Measurements from ENCODE around the gene LRRC15. TPM values are rescaled to one million over a fixed set of nuclear protein-coding genes. Genes with fewer than 3 reads are reported as not detected.

The LRRC15 gene
- total RNA-seq, 1 donor from 2014 or later = 5.1 TPM

- DNase-seq (ENCODE audit: low spot score) = peak; percentile 94
Measured at GRCh38 chr3:194364652-194365434, 4.7 kb downstream of the LRRC15 start.

DNA sequence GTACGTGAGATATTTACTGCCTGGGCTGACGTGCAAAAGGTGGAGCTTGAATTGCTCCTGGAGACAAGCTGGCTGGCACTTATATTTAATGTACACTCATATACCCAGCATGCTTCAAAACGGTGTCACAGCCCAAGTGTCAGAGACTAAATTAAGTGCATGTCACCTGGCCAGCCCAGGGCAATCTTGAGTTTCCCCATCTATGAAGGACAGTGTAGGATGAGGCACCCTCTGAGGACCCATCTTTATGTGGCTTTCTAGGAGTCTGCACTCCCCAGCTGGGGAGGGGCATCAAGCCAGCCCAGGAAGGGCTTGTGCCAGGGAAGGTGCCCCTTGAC is 5.3 kb downstream of the LRRC15 start:
- no peak for DNase-seq (ENCODE audit: low spot score)

DNA sequence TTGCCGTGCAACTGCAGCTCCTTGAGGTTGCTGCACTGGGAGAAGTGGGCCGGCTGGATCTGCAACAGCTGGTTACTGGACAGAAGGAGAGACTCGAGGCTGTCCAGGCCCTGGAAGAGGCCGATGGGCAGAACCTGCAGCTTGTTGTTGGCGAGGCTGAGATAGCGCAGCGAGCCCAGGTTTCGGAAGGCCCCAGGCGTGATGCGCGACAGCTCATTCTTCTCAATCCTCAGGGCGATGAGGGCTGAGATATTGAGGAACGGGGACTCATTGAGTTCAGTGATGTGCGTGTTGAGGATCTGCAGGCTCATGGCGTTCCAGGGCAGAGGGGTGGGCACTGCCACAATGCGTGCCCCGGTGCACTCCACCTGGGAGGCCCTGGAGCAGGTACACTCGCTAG is 9.0 kb downstream of the LRRC15 start:
- DNase-seq (ENCODE audit: low spot score) = no peak

DNA sequence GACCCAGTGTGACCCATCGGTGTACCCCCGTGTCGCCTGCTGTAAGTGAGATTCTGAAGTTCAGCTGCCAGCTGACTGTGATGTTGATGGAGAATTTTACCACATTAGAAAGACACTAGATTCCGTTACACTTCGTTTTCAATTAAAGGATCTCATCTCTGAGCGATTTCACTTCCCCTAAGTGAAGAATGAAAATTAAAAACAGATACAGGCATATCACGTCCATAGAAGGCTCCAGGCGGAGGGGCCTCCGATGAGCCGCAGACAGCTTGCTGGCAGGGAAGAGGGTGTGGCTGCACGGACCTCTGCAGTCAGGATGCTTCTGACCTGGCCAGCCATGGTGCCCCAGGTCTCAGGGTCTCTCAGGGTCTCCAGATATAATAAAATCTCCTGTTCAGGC is 11.9 kb downstream of the LRRC15 start:
- no peak for DNase-seq (ENCODE audit: low spot score)

- DNase-seq (ENCODE audit: low spot score) = no peak
Measured at GRCh38 chr3:194355379-194355778, 14.2 kb downstream of the LRRC15 start.

- no peak for DNase-seq (ENCODE audit: low spot score)
Measured at GRCh38 chr3:194354315-194354714, 15.2 kb downstream of the LRRC15 start.

- no peak for DNase-seq (ENCODE audit: low spot score)
Measured at GRCh38 chr3:194352667-194353246, 16.8 kb downstream of the LRRC15 start.

DNA sequence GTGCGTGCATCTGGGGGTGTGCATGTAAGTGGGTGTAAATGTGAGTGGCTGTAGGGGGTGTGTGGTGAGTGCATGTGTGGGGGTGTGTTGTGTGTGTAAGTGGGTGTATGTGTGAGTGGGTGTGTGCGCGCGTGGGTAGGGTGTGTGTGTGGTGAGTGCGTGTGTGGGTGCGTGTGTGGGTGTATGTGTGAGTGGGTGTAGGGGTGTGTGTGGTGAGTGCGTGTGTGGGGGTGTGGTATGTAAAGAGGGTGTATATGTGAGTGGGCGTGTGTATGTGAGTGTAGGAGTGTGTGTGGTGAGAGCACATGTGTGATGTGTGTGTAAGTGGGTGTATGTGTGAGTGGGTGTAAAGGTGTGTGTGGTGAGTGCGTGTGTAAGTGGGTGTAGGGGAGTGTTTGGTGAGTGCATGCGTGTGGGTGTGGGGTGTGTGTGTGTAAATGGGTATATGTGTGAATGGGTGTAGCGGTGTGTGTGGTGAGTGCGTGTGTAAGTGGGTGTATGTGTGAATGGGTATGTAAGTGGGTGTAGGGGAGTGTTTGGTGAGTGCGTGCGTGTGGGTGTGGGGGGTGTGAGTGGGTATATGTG is 17.5 kb downstream of the LRRC15 start:
- no peak for DNase-seq (ENCODE audit: low spot score)

DNA sequence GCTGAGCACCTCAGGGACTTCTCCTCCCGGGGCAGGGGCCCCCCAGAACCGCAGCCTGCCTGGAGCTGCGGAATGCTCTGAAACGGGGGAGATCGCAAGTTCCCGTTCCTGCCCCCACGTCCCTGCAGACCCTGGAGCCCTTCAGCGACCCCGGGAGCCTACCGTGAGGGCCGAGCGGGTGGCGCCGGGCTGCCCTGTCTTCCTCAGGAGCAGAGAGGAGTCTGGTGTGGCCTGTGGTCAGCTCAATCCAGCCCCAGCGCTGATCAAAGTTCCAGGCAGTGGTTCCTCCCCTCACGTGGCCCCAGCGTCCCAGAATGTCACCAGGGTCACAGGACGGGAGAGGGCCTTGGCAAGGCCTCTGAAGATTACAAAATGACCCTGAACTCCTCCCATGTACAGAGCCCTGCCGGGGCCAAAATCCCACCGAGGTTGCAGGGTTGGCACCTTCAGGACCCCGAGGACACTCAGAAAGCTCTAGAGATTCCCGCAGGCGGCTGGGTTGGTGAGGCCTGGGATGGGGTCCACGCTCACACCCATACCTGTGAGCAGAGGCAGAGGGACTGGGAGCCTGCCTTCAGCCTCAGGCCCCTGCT is 18.4 kb downstream of the LRRC15 start, which contains the start of gene CPN2:
TSS of gene CPN2 (minus strand) at position 249 of the 593 bp plus-strand sequence. CDS start 8,626 bp downstream, outside the sequence.
- DNase-seq (ENCODE audit: low spot score) = no peak

- DNase-seq (ENCODE audit: low spot score) = no peak
Measured at GRCh38 chr3:194350726-194351071, 18.8 kb downstream of the LRRC15 start.

- no peak for DNase-seq (ENCODE audit: low spot score)
Measured at GRCh38 chr3:194348354-194348753, 21.2 kb downstream of the LRRC15 start.

DNA sequence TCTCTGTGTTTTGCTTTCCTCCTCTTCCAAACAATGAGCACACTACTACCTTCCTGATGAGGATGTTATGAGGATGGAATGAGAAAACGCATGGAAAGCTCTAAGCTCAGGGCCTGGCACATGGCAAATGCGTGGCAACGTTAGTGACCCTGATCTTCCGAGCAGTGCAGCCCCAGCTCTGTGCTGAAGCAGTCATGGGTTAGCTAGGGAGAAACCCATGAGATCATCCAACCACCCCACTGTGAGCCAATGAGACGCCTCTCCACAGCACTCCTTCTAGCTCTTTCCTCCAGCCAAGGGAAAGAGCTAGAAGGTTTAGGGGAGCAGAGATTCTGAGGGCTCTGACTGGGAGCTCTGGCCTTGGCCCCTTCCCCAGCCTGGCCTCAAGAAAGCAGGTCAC is 22.9 kb downstream of the LRRC15 start:
- no peak for DNase-seq (ENCODE audit: low spot score)

DNA sequence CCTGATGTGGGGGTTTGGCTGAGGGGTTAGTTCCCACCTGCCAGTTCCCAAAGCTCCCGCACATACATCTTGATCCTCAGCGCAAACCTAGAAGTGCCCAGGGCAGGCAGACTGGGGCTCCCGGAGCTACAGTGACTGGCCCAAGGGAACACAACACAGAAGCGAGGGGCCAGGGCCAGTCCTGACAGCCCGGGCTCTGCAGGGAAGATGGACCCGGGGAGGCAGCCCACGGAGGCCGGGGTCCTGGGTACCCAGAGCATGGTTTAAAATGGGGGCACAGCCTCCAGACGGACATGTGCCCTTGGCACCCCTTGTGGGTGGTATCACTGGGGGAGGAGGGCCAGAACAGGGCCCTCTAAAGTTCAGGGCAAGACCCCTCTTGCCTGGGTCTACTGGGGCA is 23.5 kb downstream of the LRRC15 start:
- DNase-seq (ENCODE audit: low spot score) = no peak

GRCh38 chr3:194344012-194344411 is 25.5 kb downstream of the LRRC15 start:
- peak; percentile 68 for DNase-seq (ENCODE audit: low spot score)

GRCh38 chr3:194343561-194343893 is 26.0 kb downstream of the LRRC15 start:
- no peak for DNase-seq (ENCODE audit: low spot score)

- DNase-seq (ENCODE audit: low spot score) = no peak
Measured at GRCh38 chr3:194342861-194343560, 26.5 kb downstream of the LRRC15 start.

- DNase-seq (ENCODE audit: low spot score) = no peak
Measured at GRCh38 chr3:194340757-194341400, 28.7 kb downstream of the LRRC15 start.

DNA sequence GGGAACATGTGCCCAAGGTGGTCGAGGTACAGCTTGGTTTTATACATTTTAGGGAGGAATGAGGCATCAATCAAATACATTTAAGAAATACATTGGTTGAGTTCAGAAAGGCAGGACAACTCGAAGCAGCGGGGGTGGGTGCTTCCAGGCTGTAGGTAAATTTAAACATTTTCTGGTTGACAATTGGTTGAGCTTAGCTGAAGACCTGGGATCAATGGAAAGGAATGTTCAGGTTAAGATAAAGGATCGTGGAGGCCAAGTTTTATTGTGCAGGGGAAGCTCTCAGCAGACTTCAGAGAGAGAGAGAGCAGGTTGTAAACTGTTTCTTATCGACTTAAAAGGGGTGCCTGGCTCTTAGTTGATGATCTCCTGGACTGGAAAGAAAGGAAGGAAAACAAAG is 29.7 kb downstream of the LRRC15 start:
- DNase-seq (ENCODE audit: low spot score) = no peak

GRCh38 chr3:194339356-194339755 is 30.2 kb downstream of the LRRC15 start:
- no peak for DNase-seq (ENCODE audit: low spot score)

GRCh38 chr3:194337965-194338753 is 31.4 kb downstream of the LRRC15 start:
- peak; percentile 51 for DNase-seq (ENCODE audit: low spot score)

Data from umbilical cord (tissue), 2 donors.